RPMI7951 (cell line): ENCODE measurements around the gene SV2A. TPM values are rescaled to one million over a fixed set of nuclear protein-coding genes. Genes with fewer than 3 reads are reported as not detected.
"Not testable (repeated sequence)": the region's sequence is repeated elsewhere in the genome, so short reads cannot be mapped to it uniquely, and the experiment has no call there.

Experiments used
- DNase-seq: peaks from one replicate; pipeline ENCODE4 v3.0.0-alpha.2; 2012; ENCODE audit warnings: low read depth
- total RNA-seq: library from RNA; depleted of rRNA; stranded (reverse); fragments of >200 nt; shearing (Covaris generic); gene quantifications from 2 replicates; pipeline ENCODE4 v1.2.3, GENCODE V29; 2014

Gene SV2A
- total RNA-seq, 1 experiment from 2014 or later, result 11.4 TPM

- no peak for DNase-seq
These were observed 10.7 kb upstream of the SV2A start for GRCh38 chr1:149928401-149928724.

GRCh38 chr1:149927563-149928400, 10.1 kb upstream of the SV2A start, which contains the start of gene SF3B4:
TSS of gene SF3B4 (minus strand) at chr1:149927803. CDS start at chr1:149927759, 44 bp downstream.
- DNase-seq, result peak; percentile 89

- DNase-seq, result no peak
These were observed 9.5 kb upstream of the SV2A start for GRCh38 chr1:149927056-149927562.

GRCh38 chr1:149926296-149926695, 8.7 kb upstream of the SV2A start:
- no peak for DNase-seq

- DNase-seq, result no peak
These were observed 8.1 kb upstream of the SV2A start for GRCh38 chr1:149925751-149926150.

GRCh38 chr1:149925345-149925744, 7.7 kb upstream of the SV2A start:
- no peak for DNase-seq

GRCh38 chr1:149923626-149924025, 6.0 kb upstream of the SV2A start:
- no peak for DNase-seq

- DNase-seq, result no peak
These were observed 769 bp downstream of the SV2A start for GRCh38 chr1:149916898-149917252.

GRCh38 chr1:149916193-149916897, 1.3 kb downstream of the SV2A start:
- DNase-seq, result no peak

- DNase-seq, result peak; percentile 15
These were observed 2.0 kb downstream of the SV2A start for GRCh38 chr1:149915429-149916192.

GRCh38 chr1:149914545-149914944, 3.1 kb downstream of the SV2A start:
- no peak for DNase-seq

GRCh38 chr1:149906570-149907075, 11.0 kb downstream of the SV2A start:
- no peak for DNase-seq

- DNase-seq, result no peak
These were observed 13.7 kb downstream of the SV2A start for GRCh38 chr1:149903836-149904491.

GRCh38 chr1:149899460-149900284, 18.0 kb downstream of the SV2A start, which contains the start of gene BOLA1:
TSS of gene BOLA1 (plus strand) at chr1:149899568. CDS start at chr1:149900060, 492 bp downstream.
- DNase-seq, result peak; percentile 91

GRCh38 chr1:149896575-149896974, 21.1 kb downstream of the SV2A start:
- DNase-seq, result no peak

- DNase-seq, result peak; percentile 73
These were observed 28.7 kb downstream of the SV2A start for GRCh38 chr1:149888999-149889289.

GRCh38 chr1:149888247-149888998, 29.2 kb downstream of the SV2A start:
- peak; percentile 92 for DNase-seq

GRCh38 chr1:149887456-149888246, 30.0 kb downstream of the SV2A start:
- DNase-seq, result peak; percentile 99

GRCh38 chr1:149887196-149887455, 30.5 kb downstream of the SV2A start:
- DNase-seq, result not testable (repeated sequence)
